HUES6 (cell line): ENCODE measurements around the gene FXYD1.
A peak's percentile ranks its signal among the peaks of the same experiment; 100 is the strongest.

Source experiments
- H3K27ac ChIP-seq: 2 replicates; pipeline ENCODE4 v1.7.0; 2013; ENCODE audit warnings: low read depth, mild to moderate bottlenecking, low read length, inconsistent platforms
- H3K27me3 ChIP-seq: 2 replicates; pipeline ENCODE4 v1.6.1; 2013; ENCODE audit warnings: low read length; ENCODE audit not compliant: control insufficient read depth, insufficient read depth
- H3K36me3 ChIP-seq: 2 replicates; pipeline ENCODE4 v1.6.1; 2013; ENCODE audit warnings: low read length; ENCODE audit not compliant: control insufficient read depth, insufficient read depth
- H3K4me1 ChIP-seq: 2 replicates; pipeline ENCODE4 v1.6.1; 2013; ENCODE audit warnings: low read length; ENCODE audit not compliant: control insufficient read depth, insufficient read depth
- H3K4me3 ChIP-seq: 2 replicates; pipeline ENCODE4 v1.5.1; 2013; ENCODE audit warnings: low read depth, low read length
- H3K9ac ChIP-seq: one replicate; pipeline ENCODE4 v1.6.1; 2013; ENCODE audit warnings: mild to moderate bottlenecking, low read length
- H3K9me3 ChIP-seq: 2 replicates; pipeline ENCODE4 v1.6.1; 2013; ENCODE audit warnings: low read depth, low read length; ENCODE audit not compliant: control insufficient read depth, insufficient read depth

FXYD1 gene

GRCh38 chr19:35118268-35119020 lies 20.2 kb upstream of the FXYD1 start:
- H3K4me1 ChIP-seq = peaks cover 41% of the 10 kb centered on the region
- H3K9ac ChIP-seq = no peak overlapping the region
- no peaks in the 10 kb centered on the region; the same call in 1 of the 2 replicates for H3K27me3 ChIP-seq
- H3K36me3 ChIP-seq = no peaks in the 10 kb centered on the region
- no peak overlapping the region for H3K4me3 ChIP-seq
- no peaks in the 10 kb centered on the region for H3K9me3 ChIP-seq
- no peak overlapping the region for H3K27ac ChIP-seq

- Histone ChIP-seq H3K9ac (peak overlapping the region; percentile 6), H3K27me3 (no peaks in the 10 kb centered on the region; the same call in 1 of the 2 replicates), H3K4me3 (no peak overlapping the region), H3K9me3 (no peaks in the 10 kb centered on the region), H3K36me3 (no peaks in the 10 kb centered on the region), H3K27ac (no peak overlapping the region), H3K4me1 (peaks cover 41% of the 10 kb centered on the region)
Measured at GRCh38 chr19:35119091-35119490, 19.5 kb upstream of the FXYD1 start.

GRCh38 chr19:35119578-35120155 lies 19.0 kb upstream of the FXYD1 start:
- Histone ChIP-seq H3K36me3 (no peaks in the 10 kb centered on the region), H3K9ac (no peak overlapping the region), H3K4me3 (no peak overlapping the region), H3K27me3 (no peaks in the 10 kb centered on the region; the same call in 1 of the 2 replicates), H3K4me1 (peaks cover 41% of the 10 kb centered on the region), H3K27ac (no peak overlapping the region), H3K9me3 (no peaks in the 10 kb centered on the region)

GRCh38 chr19:35120492-35120891 lies 18.1 kb upstream of the FXYD1 start:
- no peaks in the 10 kb centered on the region; the same call in 1 of the 2 replicates for H3K27me3 ChIP-seq
- peaks cover 33% of the 10 kb centered on the region for H3K4me1 ChIP-seq

GRCh38 chr19:35120898-35121297 lies 17.7 kb upstream of the FXYD1 start:
- no peak overlapping the region for H3K9ac ChIP-seq
- no peaks in the 10 kb centered on the region for H3K9me3 ChIP-seq
- H3K4me1 ChIP-seq = peaks cover 32% of the 10 kb centered on the region
- H3K36me3 ChIP-seq = no peaks in the 10 kb centered on the region
- H3K4me3 ChIP-seq = no peak overlapping the region
- no peaks in the 10 kb centered on the region for H3K27me3 ChIP-seq
- H3K27ac ChIP-seq = no peak overlapping the region

More at GRCh38 chr19:35120492-35120891, 18.1 kb upstream of the FXYD1 start:
- H3K27ac ChIP-seq = no peak overlapping the region
- no peak overlapping the region for H3K9ac ChIP-seq
- H3K4me3 ChIP-seq = no peak overlapping the region
- H3K9me3 ChIP-seq = no peaks in the 10 kb centered on the region
- H3K36me3 ChIP-seq = no peaks in the 10 kb centered on the region

GRCh38 chr19:35122687-35123551 lies 15.7 kb upstream of the FXYD1 start:
- Histone ChIP-seq H3K27me3 (no peaks in the 10 kb centered on the region), H3K9ac (no peak overlapping the region), H3K4me1 (peaks cover 24% of the 10 kb centered on the region), H3K36me3 (no peaks in the 10 kb centered on the region), H3K4me3 (no peak overlapping the region), H3K27ac (no peak overlapping the region), H3K9me3 (no peaks in the 10 kb centered on the region)

GRCh38 chr19:35123573-35123972 lies 15.1 kb upstream of the FXYD1 start:
- peaks cover 21% of the 10 kb centered on the region for H3K4me1 ChIP-seq
- H3K27me3 ChIP-seq = no peaks in the 10 kb centered on the region
- no peaks in the 10 kb centered on the region for H3K9me3 ChIP-seq
- H3K4me3 ChIP-seq = no peak overlapping the region
- no peaks in the 10 kb centered on the region for H3K36me3 ChIP-seq
- no peak overlapping the region for H3K27ac ChIP-seq
- no peak overlapping the region for H3K9ac ChIP-seq

- peak overlapping the region; percentile 47 for H3K4me3 ChIP-seq
- H3K4me1 ChIP-seq = peaks cover 13% of the 10 kb centered on the region
- no peaks in the 10 kb centered on the region for H3K9me3 ChIP-seq
- no peak overlapping the region for H3K9ac ChIP-seq
- H3K36me3 ChIP-seq = no peaks in the 10 kb centered on the region
- no peaks in the 10 kb centered on the region for H3K27me3 ChIP-seq
- H3K27ac ChIP-seq = no peak overlapping the region
Measured at GRCh38 chr19:35124098-35125060, 14.2 kb upstream of the FXYD1 start.

GRCh38 chr19:35125270-35125717 lies 13.3 kb upstream of the FXYD1 start:
- Histone ChIP-seq H3K27me3 (no peaks in the 10 kb centered on the region), H3K4me1 (peaks cover 10% of the 10 kb centered on the region), H3K9me3 (no peaks in the 10 kb centered on the region), H3K27ac (no peak overlapping the region), H3K4me3 (no peak overlapping the region), H3K9ac (no peak overlapping the region), H3K36me3 (no peaks in the 10 kb centered on the region)
